Fibroblast of skin of right biceps (primary cell): ENCODE results near the gene ANXA5.
A peak's percentile ranks its signal among the peaks of the same experiment; 100 is the strongest.

Source experiments
- DNase-seq: peaks from one replicate; pipeline ENCODE4 v3.0.0-alpha.2; 2013

ANXA5 gene

DNA sequence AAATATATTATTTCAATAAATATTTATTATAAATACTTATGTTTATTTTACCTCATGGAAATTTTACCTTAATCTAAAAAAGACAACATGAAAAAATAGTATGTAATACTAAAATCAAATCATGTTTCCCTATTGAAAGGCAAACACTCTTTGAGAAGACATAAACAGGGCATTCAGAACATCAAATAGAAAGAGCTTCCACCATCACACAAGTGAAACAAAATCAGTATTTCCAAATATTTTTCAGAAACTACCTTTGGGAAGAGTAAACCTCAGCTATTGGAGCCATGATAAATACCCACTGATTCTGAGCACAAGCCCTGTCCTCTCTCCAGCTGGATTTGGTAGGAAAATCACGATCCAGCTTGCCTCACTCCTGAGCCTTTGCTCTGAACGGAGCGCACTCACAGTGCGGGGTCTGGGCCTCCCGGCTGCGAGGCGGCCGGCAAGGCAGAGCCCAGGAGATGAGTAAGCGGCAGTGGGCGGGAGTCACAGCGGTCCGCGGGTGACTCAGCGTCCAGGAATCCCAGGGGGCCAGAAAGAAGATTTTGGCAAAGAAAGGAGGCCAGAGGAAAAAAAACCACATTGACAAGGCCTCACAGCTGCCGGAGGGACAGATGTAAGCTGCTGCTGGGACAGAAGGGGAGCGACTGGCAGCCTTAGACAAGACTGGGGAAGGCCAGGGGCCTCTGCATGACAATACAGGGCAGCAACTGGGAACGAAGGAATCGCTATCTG, 14.7 kb upstream of the ANXA5 start:
- DNase-seq, result peak; percentile 98

DNA sequence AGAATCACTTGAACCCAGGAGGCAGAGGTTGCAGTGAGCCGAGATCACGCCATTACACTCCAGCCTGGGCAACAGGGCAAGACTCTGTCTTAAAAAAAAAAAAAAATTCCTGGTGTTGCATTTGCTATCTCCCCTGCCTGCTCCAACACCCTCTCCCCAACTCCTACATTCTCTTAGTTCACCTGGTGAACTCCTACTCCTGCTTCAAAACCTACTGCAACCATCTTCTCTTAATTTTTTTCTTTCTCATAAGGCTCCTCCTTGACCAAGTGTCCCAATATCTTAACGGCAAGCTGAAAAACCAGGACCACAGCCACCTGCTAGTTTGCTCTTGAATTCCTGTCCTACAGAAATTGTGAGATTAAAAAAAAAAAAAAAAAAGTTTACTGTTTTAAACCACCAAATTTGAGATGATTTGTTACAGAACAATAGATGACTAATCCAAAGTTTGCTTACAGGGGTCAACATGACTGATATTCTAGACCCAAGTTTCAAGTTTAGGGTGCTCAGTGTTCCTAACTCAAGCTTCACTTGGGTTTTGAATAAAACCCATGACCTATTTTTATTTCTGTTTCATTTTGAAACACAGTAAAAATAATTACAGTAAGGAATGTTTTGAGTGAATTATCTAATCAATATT, 13.1 kb upstream of the ANXA5 start:
- DNase-seq, result no peak

DNA sequence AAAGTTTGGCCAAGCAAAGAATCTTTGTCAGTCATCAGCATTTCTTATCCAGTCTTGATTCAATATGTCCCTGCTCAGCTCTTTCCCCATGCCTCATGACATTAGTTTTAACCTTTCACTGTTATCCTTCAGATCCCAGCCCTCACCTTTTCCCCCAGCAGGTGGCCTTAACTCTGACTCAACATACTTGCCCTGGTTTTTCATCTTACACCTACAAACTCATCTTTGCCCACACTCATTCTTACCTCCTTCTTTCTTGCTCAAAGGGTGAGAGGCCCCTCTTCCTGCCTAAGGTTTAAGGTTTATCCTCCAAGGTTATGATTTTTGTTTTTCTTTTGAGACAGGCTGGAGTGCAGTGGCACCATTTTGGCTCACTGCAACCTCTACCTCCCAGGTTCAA, 10.6 kb upstream of the ANXA5 start:
- DNase-seq, result no peak

DNA sequence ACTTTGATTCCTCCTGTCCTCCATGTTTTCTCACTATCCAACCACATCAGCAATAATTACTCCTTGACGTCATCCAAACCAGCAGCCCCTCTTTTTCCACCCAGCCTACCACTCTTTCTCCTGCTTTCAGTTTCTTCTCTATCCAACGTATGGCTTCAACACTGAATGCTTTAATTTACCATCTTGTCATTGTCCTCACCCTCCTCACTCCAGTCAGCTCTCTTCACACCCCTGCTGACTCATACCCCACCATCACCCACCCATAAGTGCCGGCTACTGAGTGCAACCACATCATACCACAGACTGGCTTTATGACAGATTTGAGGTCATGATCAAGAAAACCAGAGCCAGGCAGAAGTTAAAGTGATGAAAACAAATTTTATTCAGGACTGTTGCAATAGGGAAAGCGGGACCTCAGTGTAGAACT, 9.8 kb upstream of the ANXA5 start:
- peak; percentile 97 for DNase-seq

DNA sequence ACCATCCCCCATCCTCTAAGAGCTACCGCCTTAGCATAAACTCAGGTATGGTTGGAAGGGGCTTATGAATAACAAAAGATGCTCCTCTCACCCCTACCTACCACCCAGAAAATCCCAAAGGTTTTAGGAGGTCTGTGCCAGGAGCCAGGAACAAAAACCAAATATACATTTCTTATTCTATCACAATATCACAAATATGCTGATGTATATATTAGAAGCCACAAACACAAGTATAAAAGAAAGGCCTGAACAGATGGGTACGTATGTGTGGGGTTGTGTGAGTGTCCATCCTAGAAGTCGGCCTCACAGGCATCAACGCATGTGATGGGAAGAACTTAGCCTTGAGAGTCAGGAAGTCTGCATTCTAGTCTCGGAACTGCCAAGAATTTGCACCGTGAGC, 8.7 kb upstream of the ANXA5 start:
- DNase-seq, result no peak

DNA sequence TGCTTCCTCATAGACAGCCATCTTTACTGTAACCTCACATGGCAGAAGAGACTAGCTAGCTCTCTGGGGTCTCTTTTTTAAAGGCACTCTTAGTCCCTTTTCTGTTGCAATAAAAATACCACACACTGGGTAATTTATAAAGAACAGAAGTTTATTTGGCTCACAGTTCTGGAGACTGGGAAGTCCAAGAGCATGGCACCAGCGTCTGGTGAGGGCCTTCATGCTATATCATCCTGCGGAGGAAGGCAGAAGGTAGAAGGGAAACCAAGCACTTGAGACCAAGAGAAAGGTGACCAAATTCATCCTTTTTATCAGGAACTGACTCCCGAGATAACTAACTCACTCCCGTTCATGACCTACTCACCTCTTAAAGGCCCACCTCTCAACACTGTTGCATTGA, 5.4 kb upstream of the ANXA5 start:
- no peak for DNase-seq

DNA sequence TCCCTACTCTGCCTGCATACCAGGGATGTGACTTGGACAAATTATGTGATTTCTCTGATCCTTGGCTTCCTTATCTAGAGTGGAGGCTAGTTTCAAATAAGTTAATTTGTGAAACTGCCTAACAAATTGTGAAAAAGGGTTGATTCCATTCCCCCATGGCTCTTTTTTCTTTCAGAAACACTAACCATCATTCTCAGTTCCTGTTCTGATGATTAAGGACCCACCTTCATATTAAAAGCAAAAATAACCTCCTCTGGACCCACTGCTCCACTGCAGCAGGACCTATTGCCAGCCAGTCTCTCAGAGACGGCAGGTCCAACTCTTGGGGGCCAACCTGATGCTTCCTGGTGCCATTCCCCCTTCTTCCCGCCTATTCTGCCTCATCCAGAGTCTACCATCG, 4.5 kb upstream of the ANXA5 start:
- DNase-seq, result no peak

DNA sequence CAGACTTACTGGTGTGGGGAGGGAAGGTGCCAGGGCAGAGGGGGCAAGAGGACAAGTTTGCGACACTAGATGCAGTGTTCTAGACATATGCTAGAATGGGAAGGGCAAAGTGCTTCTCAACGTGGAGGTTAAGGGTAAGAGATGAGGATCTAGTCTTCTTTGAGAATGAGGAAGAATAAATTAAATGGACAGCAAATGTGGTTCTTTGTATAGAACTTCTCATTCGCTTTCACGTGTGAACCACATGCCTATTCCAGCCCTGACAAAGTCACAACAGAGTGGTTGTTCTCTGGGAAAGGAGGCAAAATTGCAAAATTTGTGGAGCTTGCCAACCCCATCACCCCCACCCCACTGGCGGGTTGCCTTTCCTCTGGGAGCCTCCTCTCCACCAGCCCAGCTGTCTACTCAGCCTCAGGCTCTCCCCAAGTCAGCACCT, 1.5 kb upstream of the ANXA5 start:
- no peak for DNase-seq

DNA sequence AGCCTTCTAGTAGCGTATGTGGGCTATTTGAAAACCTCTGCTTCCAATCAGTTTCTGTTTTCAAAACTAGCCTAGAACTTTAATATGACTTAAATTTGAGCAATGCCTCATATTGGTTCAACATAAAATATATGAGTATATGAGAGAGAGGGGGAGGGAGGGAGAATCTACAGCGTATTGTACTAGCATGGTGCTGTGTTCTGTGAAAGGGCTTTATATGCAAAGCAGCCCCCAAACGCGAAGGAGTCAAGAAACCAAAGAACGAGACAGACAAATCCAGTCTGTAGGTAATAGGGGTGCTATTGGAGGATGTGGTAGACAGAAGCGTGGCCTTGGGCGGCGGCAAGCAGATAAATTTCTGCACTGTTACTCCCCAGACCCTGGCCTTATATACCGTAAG, 784 bp upstream of the ANXA5 start:
- no peak for DNase-seq

DNA sequence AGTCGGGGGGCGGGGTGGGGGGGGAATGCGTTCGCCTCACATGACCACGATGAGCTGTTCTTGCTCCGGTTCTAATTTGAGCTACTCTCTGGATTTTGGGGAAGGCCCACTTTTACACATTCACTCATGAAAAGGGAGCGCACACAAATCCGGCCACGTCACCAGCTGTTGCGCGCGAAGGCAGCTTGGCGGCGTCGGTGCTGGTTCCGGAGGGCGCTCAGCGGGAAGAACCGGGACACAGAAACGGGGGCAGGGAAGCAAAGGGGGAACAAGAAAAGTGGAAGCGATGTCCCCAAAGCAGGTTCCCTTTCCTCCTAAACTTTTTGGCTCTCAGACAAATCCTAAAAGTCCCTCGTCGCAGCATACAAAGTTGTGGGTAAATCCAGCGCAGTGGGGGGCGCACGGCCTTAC, 605 bp downstream of the ANXA5 start:
- DNase-seq, result peak; percentile 89

DNA sequence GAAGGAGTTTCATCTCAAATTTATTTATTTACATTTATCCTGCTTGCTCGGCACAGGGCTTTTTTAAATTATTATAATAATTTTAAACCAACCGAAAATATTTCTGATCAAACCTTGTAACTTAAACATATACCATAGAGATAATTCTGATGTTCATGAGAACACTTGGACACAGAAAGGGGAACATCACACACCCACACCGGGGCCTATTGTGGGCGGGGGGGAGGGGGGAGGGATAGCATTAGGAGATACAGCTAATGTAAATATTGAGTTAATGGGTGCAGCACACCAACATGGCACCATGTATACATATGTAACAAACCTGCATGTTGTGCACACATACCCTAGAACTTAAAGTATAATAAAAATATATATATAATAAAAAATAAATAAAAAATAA, 2.9 kb downstream of the ANXA5 start:
- no peak for DNase-seq

DNA sequence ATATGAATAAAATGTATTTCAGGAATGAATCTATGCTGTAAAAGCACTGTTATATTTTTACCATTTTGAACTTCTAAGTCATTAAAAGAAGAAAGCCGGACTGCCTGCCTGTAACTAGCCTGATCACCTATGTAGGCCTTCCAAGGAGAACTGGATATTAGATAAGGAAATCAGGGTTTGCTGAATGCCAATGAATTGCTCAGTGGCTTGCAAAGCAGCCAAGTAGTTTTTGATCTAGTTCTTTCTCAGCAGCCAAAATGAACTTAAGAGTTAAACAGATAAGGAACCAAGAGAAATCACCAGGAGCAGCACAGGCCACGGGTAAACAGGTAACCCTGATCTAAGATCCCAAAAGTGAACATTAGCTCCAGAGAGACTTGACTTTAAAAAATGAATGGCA, 3.3 kb downstream of the ANXA5 start:
- no peak for DNase-seq

DNA sequence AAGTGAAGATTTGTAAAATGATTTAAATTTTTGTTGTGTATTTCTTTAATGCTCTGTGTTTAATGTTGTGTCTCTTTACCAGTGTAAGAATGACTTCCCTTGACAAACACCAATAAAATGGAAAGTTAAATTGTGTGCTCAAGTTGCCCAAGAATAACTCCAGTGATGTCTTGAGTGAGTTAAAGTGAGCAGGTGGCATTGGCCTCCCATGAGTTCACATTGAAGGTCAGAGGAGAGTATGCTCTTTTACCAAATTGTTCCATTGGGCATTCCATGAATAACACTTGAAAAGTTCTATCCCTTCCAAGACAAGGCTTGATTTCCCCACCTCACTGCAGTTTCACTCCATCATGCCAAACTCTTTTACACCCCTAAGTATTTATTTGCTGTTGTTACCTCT, 4.5 kb downstream of the ANXA5 start:
- no peak for DNase-seq

DNA sequence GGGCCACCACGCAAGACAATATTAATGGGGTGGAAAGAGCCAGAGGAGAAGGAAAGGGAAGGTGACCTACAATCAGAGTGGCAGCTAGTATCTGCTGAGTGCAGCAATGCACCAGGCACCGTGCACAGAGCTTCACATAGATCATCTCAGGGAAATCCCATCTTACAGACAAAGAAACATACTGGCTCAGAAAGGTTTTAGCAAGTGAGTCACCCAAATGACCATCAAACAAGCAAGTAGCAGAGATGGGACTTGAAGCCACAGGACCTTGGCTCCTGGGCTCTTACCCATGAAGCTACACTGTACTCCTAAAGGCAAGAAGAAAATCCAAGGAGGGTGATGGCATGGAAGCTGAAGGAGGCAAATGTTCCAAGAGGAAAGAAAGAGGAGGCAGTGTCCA, 6.8 kb downstream of the ANXA5 start:
- peak; percentile 79 for DNase-seq

DNA sequence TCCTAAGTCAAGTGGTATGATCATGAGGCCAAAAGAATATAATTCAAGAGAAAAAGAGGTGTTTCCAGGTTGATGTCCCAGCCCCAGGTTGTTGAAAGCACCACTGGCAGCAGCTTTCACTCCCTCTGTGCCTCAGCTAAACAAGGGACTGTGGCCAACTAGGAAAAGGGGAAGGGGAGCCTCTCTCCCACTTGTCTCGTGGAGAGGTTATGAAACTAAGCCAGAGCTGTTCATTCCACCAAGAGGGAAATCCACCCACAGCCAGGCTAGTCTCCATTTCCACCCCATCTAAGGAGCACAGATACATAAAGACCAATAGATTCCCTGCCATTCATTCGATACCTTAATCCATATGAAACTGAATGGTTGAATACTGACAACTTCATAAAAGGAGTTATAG, 8.1 kb downstream of the ANXA5 start:
- no peak for DNase-seq

DNA sequence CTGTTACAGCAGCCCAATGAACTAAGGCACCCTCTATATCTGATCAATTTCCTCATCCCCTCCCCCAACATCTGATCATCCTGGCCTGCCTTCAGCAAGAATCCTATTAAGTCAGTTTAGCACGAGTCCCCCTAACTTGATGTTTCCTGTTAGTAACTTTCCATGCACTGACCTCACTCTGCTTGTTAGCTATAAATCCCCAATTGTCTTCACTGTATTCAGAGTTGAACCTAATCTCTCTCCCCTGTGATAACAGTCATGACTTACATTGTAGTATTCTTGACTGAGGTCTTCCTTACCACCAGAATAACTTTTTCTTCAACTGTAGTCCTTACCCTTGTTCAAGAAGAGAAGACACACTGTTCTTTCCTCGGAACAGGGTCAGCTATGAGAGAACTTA, 8.5 kb downstream of the ANXA5 start:
- DNase-seq, result no peak

DNA sequence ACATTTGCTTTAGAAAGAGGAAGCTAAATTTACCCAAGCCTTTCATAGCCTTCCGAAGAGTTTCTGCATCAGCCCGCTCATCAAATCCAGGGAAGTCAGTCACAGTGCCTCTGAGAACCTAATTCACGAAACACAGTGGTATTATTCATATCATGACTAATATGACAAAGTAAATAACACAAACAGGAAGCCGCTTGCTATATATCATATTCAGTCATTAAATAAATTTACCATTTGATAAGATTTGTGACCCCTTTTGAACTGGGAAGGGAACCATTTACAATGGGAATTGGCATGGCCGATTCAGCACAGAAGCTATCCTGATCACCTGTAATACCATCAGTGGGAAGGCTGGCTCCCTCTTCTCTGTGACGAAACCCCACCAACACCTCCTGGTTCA, 10.5 kb downstream of the ANXA5 start:
- DNase-seq, result no peak

DNA sequence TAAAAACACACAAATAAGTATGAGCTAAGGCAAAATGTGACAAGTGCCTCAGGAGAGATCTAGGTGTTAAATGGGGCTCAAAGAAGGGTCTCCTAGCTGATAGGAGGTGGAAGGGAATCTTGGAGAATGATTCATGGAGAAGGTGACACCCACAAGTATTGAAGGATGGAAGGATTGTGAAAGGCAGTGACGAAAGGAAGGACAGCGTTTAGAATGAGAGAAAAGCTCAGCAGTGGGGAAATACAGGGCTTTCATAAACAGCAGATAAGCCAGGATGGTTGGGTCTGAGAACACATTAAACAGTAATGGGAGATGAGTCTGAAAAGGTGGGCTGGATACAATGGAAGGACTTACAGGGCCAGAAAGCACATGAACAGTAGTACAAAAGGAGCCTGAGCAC, 11.5 kb downstream of the ANXA5 start:
- DNase-seq, result no peak

DNA sequence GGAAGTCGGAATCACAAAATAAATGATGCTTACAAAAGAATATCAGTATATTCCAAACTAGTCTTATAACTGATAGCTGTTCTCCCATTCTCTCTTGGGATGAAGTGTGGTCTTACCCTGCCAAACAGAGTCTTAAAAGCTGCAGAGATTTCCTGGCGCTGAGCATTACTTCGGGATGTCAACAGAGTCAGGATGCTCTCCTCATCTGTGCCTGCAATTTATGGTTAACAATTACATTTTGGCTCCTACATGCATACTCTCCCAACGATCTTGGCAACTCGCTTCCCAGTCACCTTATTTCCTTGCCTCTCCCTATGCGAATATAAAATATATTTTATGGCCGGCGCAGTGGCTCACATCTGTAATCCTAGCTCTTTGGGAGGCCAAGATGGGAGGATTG, 12.2 kb downstream of the ANXA5 start:
- DNase-seq, result no peak

DNA sequence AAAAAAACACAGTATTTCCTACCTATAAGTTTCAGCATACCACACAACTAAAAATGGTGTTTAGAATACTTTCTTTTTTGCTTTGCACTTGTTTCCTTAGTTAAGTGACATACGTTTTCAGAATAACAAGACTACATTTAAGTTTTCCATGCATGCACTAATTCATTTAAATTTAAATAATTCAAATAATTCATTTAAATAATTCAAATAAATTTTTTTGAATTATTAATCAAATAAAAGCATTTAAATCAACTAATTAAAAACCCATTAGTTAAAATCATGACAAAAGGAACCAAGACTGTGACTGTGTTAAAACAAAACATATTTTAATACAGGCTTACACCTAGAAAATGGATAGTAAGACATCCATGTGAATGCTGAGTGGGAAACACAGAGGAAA, 12.8 kb downstream of the ANXA5 start:
- DNase-seq, result no peak

DNA sequence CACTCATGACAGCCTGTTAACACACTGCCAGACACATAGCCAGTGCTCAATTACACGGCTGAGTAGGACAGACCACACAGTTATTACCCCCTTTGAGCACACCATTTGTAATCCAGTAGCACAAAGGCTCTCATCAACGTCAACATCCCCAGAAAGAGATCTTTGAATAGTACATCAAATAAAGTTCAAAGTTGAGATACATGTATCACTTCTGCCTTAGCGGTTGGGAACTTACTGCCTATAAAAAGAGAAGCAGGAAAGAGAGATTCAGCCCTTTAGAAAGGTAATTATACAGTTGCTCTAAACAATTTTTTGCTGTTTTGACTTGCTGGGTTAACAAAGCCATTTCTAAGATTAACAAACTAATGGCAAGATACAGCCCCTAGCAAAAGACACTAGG, 16.2 kb downstream of the ANXA5 start:
- no peak for DNase-seq

DNA sequence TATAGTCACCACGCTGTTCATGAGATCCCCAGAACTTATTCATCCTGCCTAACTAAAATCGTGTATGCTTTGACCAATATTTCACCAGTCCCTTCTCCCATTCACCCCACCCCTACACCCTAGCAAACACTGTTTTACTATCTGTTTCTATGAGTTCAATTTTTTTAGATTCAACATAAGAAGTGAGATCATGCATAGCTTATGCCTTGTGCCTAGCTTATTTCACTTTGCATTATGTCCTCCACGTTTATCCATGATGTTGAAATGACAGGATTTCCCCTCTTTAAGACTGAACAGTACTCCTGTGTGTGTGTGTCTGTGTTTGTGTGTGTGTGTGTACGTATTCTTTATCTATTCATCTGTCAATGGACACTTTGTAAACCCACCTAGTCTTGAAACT, 16.8 kb downstream of the ANXA5 start:
- DNase-seq, result no peak

DNA sequence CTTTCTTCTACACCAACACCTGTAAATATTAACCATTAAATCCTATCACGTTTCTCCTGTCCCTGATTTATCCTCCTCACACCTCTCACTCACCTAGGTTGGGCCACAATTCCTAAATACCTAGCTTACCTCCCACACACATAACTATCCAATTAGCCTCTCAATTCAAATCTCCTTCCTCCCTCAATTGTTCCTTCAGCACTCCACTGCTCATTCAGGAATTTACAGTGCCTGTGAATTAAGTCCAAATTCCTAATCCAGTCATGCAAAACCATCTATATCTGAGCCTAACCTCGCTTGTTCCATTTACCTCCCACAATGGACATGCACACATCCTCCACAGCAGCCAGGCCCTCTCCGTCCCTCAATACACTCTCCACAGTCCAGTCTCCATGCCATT, 17.5 kb downstream of the ANXA5 start:
- no peak for DNase-seq

DNA sequence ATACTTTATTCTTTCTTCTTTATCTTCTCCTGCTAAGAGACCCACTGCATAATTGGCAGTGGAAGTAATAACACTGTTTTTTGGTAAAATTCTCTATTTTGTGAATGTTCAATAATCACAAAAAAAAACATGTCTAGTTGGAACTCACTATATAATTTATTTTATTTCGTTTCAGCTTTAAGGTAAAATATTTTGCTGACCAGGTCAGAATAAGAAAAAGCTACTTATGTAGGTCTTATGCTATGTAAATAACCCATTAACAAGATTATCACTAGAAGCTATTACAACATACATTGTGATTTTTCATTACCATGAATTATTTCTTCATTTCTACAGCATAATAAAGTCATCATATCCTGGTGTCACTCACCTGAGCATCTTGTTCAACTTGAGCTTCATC, 19.3 kb downstream of the ANXA5 start:
- DNase-seq, result no peak
